A204.1 (cell line): Measurements from ENCODE around the gene SLC39A8.
"Not testable (repeated sequence)": the region's sequence is repeated elsewhere in the genome, so short reads cannot be mapped to it uniquely, and the experiment has no call there.

Experiments
- FAIRE-seq: peaks from 2 replicates; lab custom pipeline; 2012; peaks lifted over from hg19 to GRCh38; lab: Jason Lieb, UNC

SLC39A8 gene

DNA sequence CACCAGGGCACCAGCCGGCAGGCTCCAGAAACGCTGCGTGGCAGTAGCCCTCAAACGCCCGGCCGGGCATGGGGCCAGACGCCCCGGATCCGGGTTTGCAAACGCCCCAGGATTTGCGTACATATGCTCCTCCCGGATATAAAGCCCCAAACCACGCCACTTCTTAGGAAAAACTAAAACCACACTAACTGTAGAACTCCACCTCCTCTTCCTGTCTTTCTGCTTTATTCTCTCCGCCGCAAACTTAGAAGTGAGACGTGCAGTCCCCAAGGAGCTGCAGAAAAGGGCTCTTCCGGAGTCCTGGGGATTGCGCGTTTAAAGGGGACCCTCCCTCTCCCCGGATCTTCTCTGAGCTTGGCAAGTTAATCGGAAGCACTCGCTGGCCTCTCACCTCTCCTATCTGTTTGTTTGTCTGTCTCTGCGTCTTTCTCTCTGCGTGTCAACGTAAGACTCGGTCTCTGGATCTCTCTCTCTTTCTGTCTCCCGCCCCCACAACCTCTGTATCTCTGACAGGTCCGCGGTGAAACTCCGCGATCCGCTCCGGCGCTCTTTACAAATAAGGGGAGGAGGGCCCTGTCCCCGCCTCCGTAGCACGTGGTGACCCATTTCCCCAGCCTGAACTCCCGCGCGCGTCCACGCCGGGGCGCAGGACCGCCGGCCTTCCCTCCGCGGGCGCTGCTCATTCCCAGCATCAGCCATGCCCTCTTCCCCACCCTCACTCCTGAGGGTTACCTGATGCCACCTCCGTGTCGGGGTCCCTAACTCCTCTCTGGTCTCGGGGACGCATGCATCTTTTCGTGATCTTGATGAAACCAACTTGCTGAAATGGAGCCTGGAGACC, at the start of gene SLC39A8:
Gene SLC39A8 (minus strand): TSS at position 529 of the 841 bp plus-strand sequence. CDS start 820 bp downstream, outside the sequence.
- no peak for FAIRE-seq

DNA sequence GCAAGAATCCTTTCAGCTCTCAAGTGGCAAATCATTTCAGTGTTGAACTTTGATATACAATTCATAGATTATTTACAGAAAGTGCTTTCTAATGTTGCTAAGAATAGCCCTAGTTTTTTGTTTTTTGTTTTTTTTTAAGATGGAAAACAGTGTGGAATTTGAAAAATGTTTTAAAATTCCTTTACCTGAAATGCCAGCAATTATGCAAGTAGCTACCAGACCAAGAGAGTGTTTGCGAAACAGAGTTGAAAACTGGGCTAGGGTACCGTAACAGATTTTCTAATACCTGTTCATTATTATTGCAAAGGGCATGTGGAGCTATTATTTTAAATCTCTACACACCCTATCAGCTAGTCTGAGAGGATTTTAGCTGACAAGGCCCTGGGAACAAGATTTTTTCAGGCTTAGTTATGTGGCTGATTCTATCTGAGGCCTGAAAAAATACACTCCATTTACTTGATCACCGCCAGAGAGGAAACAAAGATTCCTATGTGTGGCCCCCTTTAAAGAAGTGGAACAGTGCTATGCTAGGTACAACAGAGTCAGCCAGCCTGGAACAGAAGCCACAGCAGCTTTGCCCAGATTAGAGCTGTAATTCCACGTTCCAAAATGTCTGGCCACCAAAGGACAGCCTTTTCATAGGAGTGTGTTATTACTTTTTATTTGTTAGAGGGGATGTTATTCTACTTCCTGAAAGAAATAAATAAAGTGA, 46.9 kb upstream of the SLC39A8 start:
- no peak for FAIRE-seq

DNA sequence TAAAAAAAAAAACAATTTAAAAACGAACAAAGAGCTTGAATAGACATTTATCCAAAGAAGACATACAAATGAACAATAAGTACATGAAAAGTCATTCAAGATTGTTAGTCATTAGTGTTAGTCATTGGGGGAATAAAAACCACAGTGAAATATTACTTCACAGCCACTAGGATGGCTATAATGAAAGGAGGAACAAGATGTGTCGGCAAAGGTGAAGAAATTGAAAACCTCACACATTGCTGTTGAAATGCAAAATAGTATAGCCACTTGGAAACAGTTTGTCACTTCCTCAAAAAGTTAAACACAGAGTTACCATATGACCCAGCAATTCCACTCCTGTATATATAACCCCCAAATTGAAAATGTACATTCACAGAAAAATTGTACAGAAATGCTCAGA, 45.2 kb upstream of the SLC39A8 start:
- FAIRE-seq: no peak

DNA sequence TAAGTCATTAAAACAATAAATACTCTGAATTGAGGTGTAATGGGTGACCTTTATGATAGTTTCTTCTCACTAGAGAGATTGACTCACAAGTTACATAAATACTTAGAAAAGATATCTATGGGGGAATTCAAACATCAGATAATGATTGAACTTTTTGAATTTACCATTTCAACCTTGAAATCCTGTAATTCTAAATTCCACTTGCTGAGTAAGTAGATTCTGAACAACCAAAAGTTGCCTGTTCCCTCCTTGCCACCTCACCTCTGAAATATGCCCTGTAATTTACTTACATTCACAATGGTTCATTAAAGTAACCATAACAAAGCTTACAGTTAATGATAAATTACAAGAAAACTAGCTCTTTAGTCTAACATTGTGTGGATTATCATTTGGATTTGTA, 43.3 kb upstream of the SLC39A8 start:
- FAIRE-seq: no peak

DNA sequence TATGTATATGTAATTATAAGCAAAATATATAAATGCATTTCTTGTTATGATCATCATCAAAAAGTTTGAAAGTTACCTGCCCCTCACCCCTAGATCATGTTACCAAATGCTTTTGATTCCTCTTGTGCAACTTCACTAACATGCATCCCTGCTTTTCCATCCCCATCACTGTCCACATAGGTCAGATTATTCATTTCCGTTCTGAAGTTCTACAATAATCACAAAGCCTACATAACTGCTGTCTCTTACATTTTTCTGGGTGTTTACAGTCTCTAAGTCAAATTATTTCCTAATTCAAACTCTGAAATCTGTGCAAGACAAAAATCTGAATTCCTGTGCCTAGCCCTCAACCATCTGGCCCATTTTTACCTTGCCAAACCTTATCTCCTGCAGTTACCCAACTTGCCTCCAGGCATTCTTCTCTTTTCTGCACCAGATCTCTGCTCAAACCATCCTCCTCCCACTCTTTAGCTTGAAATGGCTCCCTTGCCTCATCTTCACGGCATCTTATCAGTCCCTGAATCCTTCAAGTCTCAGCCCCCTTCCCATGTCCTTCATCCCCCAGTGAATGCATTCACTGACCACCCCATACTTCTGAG, 42.4 kb upstream of the SLC39A8 start:
- no peak for FAIRE-seq

DNA sequence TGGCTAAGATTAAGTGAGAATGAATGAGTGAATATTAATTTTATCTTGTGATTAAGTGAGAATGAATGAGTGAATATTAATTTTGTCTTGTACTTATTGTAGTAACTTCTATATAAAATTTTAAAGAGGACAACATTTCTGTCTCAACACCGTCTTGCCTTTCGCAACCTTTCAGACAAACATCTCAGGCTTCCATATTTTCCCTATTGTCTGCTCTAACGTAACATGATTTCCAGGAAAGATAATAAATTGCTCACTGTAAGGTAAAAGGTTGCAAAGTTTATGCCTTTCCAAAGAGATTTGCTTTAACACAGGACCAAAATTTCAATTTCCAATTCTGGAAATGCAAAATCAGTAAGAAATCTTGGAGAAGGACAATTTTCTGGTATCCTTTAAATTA, 41.7 kb upstream of the SLC39A8 start:
- FAIRE-seq: no peak

DNA sequence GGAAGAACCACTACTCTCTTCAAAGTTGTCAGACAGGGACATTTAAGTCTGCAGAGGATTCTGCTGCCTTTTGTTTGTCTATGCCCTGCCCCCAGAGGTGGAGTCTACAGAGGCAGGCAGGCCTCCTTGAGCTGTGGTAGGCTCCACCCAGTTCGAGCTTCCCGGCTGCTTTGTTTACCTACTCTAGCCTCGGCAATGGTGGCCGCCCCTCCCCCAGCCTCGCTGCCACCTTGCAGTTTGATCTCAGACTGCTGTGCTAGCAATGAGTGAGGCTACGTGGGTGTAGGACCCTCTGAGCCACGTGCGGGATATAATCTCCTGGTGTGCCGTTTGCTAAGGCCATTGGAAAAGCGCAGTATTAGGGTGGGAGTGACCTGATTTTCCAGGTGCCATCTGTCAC, 35.0 kb upstream of the SLC39A8 start:
- FAIRE-seq: not testable (repeated sequence)

DNA sequence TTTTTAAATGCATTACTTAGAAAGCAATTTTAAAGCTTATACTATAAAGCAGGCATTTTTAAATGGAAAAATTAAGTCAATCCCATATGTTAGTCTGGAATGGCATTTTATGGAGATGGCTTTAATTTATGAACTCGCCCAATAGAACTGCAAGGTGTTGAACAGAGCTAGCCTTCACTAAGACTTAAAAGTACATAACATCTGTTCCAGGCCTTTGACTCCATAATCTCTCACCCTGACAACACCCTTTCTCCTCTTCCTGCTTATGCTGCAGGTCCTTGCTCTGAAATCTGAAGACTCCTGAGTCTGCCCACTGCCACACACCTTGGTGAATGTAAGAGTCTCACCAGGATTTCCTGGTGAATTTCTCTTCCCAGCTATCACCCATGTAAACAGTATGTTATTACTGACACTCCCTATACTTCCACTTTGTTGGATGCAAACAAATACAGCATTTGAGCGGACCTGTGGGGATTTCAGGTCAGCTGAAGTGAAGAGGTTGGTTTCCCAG, 17.7 kb upstream of the SLC39A8 start:
- FAIRE-seq: no peak

DNA sequence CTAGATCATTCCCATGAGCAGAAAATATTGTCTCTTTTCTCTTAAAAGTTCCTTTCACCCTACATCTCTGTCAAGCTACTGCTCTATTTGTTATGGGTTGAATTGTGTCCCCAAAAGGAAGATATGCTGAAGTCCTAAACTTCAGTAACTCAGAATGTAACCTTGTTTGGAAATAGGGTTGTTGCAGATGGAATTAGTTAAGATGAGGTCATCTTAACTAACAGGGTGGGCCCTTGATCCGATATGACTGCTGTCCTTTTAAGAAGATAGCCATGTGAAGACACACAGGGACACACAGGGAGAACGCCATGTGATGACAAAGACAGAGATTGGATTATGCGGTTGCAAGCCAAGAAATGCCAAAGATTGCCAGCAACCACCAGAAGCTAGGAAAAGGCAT, 12.8 kb upstream of the SLC39A8 start:
- FAIRE-seq: no peak

DNA sequence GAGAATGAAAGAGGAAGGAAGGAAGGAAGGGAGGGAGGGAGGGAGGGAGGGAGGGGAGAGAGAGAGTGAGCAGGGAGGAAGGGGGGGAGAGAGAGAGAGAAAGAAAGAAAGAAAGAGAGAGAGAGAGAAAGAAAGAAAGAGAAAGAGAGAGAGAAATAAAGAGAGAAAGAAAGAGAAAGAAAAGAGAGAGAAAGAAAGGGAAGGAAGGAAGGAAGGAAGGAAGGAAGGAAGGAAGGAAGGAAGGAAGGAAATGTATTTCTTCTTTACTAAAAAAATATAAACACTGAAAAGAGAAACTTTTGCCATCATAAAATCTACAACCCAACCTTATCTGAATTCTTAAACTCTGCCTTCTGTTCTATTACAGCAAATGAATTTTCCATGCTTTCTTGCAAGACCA, 12.4 kb upstream of the SLC39A8 start:
- not testable (repeated sequence) for FAIRE-seq

DNA sequence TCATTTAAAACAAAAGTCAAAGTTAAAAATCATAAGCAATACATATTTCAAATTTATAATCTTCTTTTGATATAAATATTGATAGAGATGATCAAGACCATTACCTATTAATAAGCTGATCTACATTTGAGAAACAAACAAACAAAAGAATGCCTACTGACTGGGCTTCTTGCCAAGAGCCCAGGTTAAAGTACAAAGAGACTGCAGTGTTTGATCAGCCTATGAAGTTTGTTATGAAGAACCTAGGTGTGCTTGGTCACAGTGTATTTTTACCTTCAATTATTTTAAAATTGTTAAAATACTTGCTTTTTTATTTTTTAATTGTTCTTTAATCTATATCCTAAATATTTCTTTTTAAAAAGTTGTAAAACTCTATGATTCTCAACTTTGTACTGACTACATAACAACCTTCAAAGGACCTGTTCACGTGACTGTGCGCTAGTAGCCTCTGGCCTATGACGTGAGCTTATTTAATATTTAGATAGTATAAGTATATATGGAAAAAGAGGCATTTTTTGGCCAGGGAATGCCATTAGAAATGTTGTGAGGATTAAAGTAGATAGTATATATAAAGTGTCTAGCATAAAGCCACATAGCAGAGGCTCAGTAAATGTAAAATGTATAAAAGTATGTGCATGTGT, 11.4 kb upstream of the SLC39A8 start:
- FAIRE-seq: no peak

DNA sequence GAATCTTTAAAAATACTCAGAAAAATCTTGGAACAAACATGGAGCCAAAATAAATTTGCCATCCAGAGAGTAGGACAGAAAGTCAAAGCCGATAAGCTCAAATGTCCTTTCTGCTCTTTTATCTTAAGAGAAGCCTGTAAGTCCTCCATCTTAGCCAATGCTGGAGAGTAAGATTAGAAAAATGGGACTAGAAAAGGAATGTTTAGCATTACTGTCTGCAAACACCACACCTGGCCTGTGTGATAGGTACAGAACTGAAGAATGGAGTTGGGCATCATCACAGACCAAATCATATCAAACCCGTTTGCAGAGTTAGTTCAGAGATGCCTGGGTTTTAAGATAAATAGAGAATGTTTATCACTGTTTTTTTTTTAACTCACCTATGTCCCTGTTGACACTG, 10.5 kb upstream of the SLC39A8 start:
- no peak for FAIRE-seq

DNA sequence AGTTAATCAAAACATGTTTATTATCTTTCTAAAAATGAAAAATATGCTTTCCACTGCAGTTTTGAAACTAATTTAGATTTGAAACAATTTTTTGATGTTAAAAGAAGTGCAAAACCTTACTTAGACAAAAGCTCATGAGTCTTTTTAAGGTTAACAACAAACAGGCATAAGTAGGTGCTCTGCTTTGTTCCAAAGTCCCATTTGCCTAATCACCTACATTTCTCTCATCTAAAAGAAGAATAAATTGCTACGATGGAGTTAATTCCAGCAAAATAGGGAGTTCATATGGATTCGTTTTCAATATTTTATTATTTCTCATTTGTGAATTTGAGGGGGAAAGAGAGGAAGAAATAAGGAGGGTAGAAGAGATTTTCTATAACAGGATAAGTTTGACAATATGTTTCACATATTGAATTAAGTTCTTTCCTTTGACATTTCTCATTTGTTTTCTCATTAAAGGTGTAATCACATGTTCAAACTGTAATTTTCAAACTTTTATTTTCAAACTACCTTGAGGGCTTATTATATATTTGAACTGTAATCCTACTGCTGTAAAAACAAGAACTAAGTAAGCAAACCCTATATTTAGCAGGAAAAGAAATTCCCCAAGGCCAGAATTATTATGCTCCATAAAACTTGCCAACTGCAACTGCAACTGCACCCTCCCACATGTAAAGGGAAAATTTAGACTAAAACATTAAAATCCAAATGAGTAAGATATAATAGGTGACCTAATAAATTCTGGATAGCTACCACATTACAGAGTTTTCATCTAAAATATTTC, 9.6 kb upstream of the SLC39A8 start:
- no peak for FAIRE-seq

DNA sequence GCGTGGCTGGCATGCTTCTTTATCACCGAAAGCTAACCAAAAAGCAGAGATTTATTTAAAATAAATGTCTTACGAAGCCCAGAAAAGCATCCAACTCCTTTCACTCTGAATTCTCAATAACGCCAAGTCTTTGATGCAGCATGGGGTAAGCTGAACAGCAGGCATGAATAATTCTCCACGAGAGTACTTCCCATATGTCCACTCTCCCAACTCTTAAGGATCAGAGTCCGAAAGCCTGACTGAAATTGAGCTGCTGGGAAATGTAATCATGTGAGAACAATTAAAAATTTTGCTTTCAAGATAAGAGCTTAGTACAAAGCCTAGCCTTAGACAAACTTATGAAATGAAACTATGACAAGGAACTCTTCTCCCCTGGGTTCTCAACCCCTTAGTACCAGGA, 7.5 kb upstream of the SLC39A8 start:
- FAIRE-seq: no peak

DNA sequence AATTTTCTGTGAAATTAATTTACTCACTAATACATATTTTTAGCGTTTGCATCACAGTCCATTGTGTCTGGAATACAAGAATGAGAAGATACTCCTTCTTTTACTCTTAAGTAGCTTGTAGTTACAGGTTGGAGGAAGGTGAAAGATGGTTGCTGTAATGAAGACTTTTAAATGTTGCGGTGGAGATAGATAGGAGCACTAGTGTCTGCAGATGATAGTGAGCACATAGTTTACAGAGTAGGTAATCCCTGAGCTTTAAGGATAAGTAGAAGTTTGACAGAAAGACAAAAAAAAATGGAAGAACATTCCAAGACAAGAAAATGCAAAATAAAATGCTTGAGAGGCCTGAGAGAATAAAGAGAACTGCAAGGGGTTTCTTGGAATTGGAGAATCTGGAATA, 5.4 kb upstream of the SLC39A8 start:
- FAIRE-seq: no peak

DNA sequence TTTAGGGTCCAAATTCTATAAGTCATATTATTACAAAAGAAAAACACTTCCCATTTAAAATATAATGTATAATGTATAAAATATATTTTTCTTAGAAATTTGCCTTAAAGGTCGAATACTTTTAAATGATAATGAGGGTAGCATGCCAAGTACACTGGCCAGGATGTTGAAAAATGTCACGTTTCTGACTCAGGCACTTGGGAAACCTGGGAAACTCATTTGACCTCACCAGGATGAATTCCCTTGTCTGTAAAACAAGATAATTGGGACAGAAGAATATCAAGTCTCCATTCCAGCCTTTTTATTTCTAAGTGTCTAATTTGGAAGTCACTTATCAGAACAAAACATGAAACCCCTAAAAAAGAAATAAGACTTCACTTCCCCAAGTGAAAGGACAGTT, 3.4 kb upstream of the SLC39A8 start:
- no peak for FAIRE-seq

DNA sequence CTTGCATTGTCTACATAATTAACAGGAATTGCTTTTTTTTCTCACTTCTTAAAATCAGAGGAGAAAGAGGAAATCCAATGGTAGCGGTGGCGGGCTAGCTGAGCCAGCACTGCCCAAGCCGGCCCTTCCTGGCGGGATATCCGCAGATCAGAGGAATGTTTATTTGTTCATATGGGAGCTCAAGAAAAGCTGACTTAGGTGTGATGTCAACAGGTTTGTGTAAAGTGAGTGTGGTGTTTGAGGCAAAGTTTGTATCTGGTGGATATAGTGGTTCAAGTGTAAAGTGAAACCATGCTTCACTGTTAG, 466 bp upstream of the SLC39A8 start:
- no peak for FAIRE-seq

DNA sequence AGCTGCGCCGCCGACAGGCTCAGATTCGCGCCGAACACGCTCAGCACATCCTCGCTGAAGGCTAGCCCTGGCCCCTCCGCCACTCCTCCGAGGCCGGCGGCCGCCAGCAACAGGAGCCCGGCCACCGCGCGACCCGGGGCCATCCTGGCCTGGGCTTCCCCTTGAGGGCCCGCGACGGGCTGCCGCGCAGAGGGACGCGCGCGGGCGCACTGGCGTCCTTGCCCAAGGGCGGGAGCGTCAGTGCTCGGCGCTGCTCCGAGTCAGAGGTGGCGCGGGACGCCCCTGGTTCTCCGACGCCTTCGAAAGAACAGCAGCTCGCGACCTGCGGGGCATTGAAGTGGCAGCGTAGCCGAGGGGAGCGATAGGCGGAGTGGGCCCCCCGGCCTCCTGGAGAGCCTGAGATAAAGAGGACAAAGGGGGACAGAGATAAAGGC, 745 bp downstream of the SLC39A8 start:
- no peak for FAIRE-seq

DNA sequence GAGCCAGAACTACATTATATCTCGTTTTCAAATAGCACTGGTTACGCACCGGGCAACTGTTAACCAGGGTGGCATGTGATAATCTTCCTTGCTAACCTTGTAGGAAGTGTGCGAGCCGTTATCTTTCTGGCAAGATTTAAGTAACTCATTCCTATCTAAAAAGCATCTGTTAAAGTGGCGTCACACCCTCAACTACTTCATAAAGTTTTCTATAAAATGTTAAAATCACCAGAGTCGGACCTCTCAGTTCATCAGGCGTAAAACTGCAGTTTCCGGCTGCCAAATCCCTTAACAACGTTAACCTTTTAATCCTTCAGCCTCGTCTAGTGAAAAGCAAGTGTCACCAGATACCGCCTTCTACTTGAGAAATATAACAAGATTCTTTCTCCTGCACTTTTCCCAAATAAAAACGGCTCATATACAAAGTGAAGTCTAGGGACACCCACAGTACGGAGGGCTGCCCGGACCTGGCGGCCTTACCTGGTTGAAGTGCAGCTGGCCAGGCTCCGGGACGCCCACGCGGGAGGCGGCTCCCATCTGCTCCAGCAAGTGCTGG, 1.2 kb downstream of the SLC39A8 start:
- no peak for FAIRE-seq

DNA sequence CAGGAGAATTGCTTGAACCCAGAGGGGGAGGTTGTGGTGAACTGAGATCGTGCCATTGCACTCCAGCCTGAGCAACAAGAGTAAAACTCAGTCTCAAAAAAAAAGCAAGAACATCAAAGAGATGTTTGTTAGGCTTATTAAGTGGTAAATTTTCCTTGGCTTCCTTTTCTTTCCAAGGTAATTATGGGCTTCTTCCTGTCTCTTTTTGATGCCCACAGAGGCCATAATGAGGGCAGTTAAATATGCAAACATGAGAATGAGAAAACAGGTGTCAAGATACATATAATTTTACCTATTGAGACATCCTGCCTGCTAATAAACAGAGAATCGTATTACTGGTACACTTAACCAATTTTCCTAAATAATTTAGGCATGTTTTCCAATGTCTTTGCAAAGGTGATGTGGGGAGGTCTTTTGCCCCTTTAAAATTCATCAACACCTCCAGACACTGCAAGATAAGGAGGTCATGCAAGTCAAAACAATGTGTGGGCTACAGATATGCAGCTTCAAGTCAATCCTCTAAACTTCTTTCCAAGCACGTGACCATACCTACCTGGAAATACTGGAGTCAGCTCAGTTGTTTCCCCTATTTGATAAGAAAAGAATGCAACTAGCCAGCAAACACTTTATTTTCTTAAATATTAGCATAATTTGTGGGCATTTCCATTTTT, 2.7 kb downstream of the SLC39A8 start:
- FAIRE-seq: no peak

DNA sequence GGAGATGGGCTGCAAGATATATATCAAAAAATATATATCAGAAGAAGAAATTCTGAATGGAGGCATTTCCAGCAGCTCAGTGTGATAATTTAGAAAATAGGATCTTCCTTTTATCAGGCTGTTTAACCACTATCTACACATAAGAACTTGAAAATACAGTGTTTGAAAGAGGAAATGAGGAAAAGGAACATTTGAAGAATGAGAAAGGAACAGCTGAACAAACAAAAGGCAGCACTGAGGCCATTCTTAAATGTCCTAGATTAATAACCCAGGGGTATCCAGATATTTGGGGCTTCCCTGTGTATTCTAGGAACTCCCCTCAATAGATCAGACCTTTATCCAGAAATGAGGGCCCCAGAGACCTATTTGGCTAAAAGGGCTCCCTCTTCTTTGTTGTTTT, 4.1 kb downstream of the SLC39A8 start:
- FAIRE-seq: no peak
